NB4 (cell line): Measurements from ENCODE around the gene KLF12.

Experiments used
- POLR2A ChIP-seq: IDR thresholded peaks from 2 replicates; pipeline ENCODE4 v1.6.1; 2011; ENCODE audit warnings: mild to moderate bottlenecking; ENCODE audit not compliant: insufficient read length; ENCODE audit errors: extremely low read depth
- TF ChIP-seq, protein P1 (sequence below): IDR thresholded peaks from one replicate; pipeline ENCODE4 v1.5.1; 2012; ENCODE audit warnings: low read depth, low read length
- TF ChIP-seq, protein P2 (sequence below): IDR thresholded peaks from 2 replicates; pipeline ENCODE4 v1.6.1; 2011; ENCODE audit warnings: low read depth, low read length

- TF ChIP-seq, protein P1, sequence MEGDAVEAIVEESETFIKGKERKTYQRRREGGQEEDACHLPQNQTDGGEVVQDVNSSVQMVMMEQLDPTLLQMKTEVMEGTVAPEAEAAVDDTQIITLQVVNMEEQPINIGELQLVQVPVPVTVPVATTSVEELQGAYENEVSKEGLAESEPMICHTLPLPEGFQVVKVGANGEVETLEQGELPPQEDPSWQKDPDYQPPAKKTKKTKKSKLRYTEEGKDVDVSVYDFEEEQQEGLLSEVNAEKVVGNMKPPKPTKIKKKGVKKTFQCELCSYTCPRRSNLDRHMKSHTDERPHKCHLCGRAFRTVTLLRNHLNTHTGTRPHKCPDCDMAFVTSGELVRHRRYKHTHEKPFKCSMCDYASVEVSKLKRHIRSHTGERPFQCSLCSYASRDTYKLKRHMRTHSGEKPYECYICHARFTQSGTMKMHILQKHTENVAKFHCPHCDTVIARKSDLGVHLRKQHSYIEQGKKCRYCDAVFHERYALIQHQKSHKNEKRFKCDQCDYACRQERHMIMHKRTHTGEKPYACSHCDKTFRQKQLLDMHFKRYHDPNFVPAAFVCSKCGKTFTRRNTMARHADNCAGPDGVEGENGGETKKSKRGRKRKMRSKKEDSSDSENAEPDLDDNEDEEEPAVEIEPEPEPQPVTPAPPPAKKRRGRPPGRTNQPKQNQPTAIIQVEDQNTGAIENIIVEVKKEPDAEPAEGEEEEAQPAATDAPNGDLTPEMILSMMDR, result no peak
- no peak for TF ChIP-seq POLR2A
- TF ChIP-seq, protein P2, sequence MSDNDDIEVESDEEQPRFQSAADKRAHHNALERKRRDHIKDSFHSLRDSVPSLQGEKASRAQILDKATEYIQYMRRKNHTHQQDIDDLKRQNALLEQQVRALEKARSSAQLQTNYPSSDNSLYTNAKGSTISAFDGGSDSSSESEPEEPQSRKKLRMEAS, result no peak
These were observed 19.1 kb upstream of the KLF12 start for GRCh38 chr13:74153316-74153715.
